Psoas muscle (tissue), 8 donors: ENCODE data around the gene NCKAP5L. TPM values are rescaled to one million over a fixed set of nuclear protein-coding genes. Genes with fewer than 3 reads are reported as not detected.
A peak's percentile ranks its signal among the peaks of the same experiment; 100 is the strongest.

Source experiments
- ATAC-seq, 4 donors: fragments of 200-7000 bp; cut with Tn5 transposase; one replicate each; pipeline ENCODE4 v1.9.1; 2020; ENCODE audit warnings: moderate library complexity in 3 of 4, mild to moderate bottlenecking in 2 of 4
- DNase-seq, 2 donors: peaks; one replicate each; pipeline ENCODE4 v3.0.0-alpha.2; 2020
- H3K27ac ChIP-seq: fragments of 200-600 bp; one replicate; pipeline ENCODE4 v1.8.0; 2022
- H3K27me3 ChIP-seq, 3 donors: fragments of 200-600 bp in 1 of 3; one replicate each; pipeline versions ENCODE4 v1.6.1 to v1.8.0; 2013 to 2022; ENCODE audit warnings: low read length in 2 of 3, mild to moderate bottlenecking in 2 of 3, moderate library complexity in 1 of 3; ENCODE audit not compliant: insufficient read depth in 3 of 3
- H3K36me3 ChIP-seq, 2 donors: fragments of 200-600 bp in 1 of 2; one replicate each; pipeline versions ENCODE4 v1.6.1 to v1.8.0; 2013 to 2022; ENCODE audit warnings: low read depth in 1 of 2, mild to moderate bottlenecking in 1 of 2, moderate library complexity in 1 of 2; ENCODE audit not compliant: insufficient read depth in 1 of 2
- H3K4me1 ChIP-seq: fragments of 200-600 bp; one replicate; pipeline ENCODE4 v1.8.0; 2022
- H3K4me3 ChIP-seq: fragments of 200-600 bp; one replicate; pipeline ENCODE4 v1.8.0; 2022; ENCODE audit warnings: mild to moderate bottlenecking
- H3K9me3 ChIP-seq: fragments of 200-600 bp; one replicate; pipeline ENCODE4 v1.8.0; 2022
- WGBS, 3 donors: extraction: QIAGEN DNeasy Blood & Tissue Kit; methylation state at CpG; one replicate each; pipeline versions ENCODE4 v1.1.6 to v1.1.7; 2013; 5-methylcytosine and 5-hydroxymethylcytosine counted together
- intact Hi-C, 2 donors: fragments of 100-400 bp; cut with DNase I; formaldehyde crosslinking; loops; one replicate each; pipeline versions ENCODE4 v1.11.0 to v1.14.2; 2022
- long read RNA-seq, 2 donors: library from polyadenylated mRNA; unstranded; transcript quantifications; one replicate each; pipeline ENCODE4 v2.0.0, GENCODE V29; 2021
- polyA plus RNA-seq, 3 donors: library from polyadenylated mRNA; stranded (reverse); fragments of 200-250 nt; gene quantifications; one replicate each; pipeline ENCODE4 v1.2.3, GENCODE V29; 2013
- total RNA-seq, 4 donors: library from RNA; stranded (reverse); fragmentation: NEBNext Ultra II Directional in 2 of 4; extraction: Animal tissue kit (Norgen Biotek cat#: 25700) in 2 of 4; gene quantifications; one replicate each; pipeline versions ENCODE4 v1.2.1 to v1.2.4, GENCODE V29; 2021 to 2023
- TF ChIP-seq, protein P1 (sequence below): fragments of 200-600 bp; IDR thresholded peaks from one replicate; pipeline ENCODE4 v1.8.0; 2022; ENCODE audit warnings: antibody characterized with exemption
- donor health status: healthy with polysubstance abuse.
- donor health status: DM: no; HTN: no; CAD: no; lungs with moderate emphysema.
- donor health status: Bipolar disorder and iron deficiency.
- donor health status: healthy.
- donor health status: DM: yes; HTN: yes; CAD: no.
- donor health status: DM: no; HTN: no; CAD: no.
- donor health status: DM: no; HTN: no; CAD: no.
- donor health status: DM: yes; HTN: yes; CAD: no.

The NCKAP5L gene, protein sequence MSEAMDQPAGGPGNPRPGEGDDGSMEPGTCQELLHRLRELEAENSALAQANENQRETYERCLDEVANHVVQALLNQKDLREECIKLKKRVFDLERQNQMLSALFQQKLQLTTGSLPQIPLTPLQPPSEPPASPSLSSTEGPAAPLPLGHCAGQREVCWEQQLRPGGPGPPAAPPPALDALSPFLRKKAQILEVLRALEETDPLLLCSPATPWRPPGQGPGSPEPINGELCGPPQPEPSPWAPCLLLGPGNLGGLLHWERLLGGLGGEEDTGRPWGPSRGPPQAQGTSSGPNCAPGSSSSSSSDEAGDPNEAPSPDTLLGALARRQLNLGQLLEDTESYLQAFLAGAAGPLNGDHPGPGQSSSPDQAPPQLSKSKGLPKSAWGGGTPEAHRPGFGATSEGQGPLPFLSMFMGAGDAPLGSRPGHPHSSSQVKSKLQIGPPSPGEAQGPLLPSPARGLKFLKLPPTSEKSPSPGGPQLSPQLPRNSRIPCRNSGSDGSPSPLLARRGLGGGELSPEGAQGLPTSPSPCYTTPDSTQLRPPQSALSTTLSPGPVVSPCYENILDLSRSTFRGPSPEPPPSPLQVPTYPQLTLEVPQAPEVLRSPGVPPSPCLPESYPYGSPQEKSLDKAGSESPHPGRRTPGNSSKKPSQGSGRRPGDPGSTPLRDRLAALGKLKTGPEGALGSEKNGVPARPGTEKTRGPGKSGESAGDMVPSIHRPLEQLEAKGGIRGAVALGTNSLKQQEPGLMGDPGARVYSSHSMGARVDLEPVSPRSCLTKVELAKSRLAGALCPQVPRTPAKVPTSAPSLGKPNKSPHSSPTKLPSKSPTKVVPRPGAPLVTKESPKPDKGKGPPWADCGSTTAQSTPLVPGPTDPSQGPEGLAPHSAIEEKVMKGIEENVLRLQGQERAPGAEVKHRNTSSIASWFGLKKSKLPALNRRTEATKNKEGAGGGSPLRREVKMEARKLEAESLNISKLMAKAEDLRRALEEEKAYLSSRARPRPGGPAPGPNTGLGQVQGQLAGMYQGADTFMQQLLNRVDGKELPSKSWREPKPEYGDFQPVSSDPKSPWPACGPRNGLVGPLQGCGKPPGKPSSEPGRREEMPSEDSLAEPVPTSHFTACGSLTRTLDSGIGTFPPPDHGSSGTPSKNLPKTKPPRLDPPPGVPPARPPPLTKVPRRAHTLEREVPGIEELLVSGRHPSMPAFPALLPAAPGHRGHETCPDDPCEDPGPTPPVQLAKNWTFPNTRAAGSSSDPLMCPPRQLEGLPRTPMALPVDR (N-terminal part only)
- total RNA-seq (10 to 100 TPM; 11.7 to 16.5 (median 12.8) TPM), polyA plus RNA-seq (1 to 10 TPM; 6.8 to 7.8 (median 7.1) TPM)
- long read RNA-seq, donor 1, partial matches to known transcripts: 4 of 6 reads
- long read RNA-seq, donor 1, other reads (novel, unspliced or antisense): 2 of 6 reads
- long read RNA-seq, donor 2, partial matches to known transcripts: 8 of 11 reads
- long read RNA-seq, donor 2, other reads (novel, unspliced or antisense): 3 of 11 reads

DNA sequence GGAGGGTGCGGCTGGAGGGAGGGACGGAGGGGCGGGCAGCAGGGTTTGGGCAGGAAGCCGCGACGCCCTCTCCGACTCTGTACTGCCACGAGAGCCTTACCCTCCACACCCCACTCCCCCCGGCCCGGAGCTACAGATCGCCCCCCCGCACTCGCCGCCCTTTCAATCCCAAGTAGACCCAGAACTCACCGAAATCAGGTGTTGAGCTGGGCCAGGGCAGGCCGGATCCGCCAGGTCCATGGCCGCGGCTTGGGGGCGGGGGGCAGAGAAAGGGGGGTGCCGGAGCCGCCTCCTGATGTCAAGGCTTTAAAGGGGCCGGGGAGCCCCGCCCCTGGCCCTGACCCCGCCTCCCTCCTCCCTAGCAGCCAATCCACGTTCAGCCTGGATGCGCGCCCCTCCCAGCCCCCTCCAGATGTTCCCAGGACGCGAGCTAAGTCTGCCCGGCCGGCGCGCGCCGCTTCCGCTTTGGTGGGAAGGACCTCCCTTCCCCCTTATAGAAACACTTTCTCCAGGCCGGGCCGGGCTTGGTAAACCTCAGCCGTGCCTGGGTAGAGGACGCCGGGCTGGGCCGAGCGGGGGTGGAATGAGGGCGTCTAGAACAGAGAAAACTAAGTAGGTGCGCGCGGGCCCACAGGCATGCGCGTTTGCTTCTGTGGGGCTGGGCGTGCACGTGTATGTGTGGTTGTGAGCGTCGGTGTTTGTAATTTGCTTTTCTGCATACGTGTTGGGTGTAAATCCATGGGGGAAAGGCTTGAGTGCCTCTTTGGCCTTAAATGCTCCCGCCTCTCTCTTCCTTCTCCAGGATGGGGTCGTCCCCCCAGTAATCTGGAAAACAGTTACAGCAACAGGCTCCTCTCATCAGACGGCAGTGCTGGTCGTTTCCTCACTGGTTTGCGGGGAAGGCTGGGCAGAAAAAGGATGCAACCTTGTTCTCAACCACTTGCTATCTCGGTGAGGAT lies at the start of gene NCKAP5L:
TSS of gene NCKAP5L (minus strand) at position 281 of the 959 bp plus-strand sequence. CDS start 24,369 bp downstream, outside the sequence.
- no peaks in the 10 kb centered on the region for H3K9me3 ChIP-seq
- WGBS, 3 donors: 1% methylated on average over 48 to 61 of the region's 61 CpGs
- H3K36me3 ChIP-seq: peaks cover 0 to 4% of the 10 kb centered on the region in 2 donors
- peak; percentile 97 to 98 for DNase-seq
- TF ChIP-seq, protein P1, sequence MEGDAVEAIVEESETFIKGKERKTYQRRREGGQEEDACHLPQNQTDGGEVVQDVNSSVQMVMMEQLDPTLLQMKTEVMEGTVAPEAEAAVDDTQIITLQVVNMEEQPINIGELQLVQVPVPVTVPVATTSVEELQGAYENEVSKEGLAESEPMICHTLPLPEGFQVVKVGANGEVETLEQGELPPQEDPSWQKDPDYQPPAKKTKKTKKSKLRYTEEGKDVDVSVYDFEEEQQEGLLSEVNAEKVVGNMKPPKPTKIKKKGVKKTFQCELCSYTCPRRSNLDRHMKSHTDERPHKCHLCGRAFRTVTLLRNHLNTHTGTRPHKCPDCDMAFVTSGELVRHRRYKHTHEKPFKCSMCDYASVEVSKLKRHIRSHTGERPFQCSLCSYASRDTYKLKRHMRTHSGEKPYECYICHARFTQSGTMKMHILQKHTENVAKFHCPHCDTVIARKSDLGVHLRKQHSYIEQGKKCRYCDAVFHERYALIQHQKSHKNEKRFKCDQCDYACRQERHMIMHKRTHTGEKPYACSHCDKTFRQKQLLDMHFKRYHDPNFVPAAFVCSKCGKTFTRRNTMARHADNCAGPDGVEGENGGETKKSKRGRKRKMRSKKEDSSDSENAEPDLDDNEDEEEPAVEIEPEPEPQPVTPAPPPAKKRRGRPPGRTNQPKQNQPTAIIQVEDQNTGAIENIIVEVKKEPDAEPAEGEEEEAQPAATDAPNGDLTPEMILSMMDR: no peak
- peak; percentile 95 to 97 (median 96) for ATAC-seq
- peak within 1 kb of the TSS; percentile 91 for H3K27ac ChIP-seq
- H3K4me1 ChIP-seq: peaks cover 38% of the 10 kb centered on the region
- intact Hi-C loops: no loop called here
- peak within 1 kb of the TSS; percentile 91 for H3K4me3 ChIP-seq
- no peaks in the 10 kb centered on the region for H3K27me3 ChIP-seq

DNA sequence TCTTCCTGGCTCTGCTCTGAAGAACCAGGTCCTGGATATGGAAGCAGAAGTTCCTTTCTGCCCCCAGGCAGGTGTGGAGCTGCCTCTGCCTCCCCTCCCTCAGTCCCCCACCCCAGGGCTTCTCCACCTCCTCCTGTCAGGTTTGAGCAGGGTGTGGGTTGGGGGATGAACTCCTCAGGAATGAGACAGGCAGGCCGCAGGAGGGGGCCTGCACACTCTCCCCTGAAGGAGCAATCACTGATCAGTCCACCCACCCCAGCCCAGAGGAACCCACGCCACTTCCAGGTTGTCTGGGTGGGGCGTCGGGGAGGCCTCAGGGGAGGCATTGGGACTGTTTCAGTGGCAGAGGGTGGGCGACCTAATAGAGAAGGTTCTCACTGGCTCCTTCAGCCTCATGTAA lies 48.9 kb upstream of the NCKAP5L start:
- no peaks in the 10 kb centered on the region for H3K4me1 ChIP-seq
- no peak overlapping the region for H3K27ac ChIP-seq
- no peak overlapping the region for H3K4me3 ChIP-seq
- 74 to 83% (median 78%) methylated on average over 4 to 5 of the region's 5 CpGs for WGBS, 3 donors
- H3K27me3 ChIP-seq: no peaks in the 10 kb centered on the region
- no peaks in the 10 kb centered on the region for H3K36me3 ChIP-seq
- no peak for DNase-seq
- H3K9me3 ChIP-seq: no peaks in the 10 kb centered on the region
- intact Hi-C loops: no loop called here
- no peak for ATAC-seq
- TF ChIP-seq, protein P1: no peak

DNA sequence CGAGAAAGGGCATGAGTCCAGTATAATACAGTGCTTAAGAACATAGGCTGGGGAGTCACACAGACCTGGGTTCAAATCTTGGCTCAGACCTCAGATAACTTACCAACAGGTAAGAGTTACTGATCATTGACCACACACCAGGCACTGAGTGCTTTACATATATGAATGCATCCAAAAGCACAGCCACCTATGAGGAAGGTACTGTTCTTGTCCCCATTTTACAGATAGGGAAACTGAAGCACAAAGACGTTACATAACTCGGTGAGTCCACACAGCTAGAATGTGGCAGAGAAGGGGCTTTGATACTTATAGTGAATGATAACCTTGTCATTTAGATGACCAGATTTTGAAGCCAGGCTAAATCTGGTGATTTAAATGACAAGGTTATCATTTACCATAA lies 47.9 kb upstream of the NCKAP5L start:
- Histone ChIP-seq H3K27me3 (no peaks in the 10 kb centered on the region), H3K4me1 (no peaks in the 10 kb centered on the region), H3K9me3 (no peaks in the 10 kb centered on the region), H3K36me3 (no peaks in the 10 kb centered on the region), H3K27ac (no peak overlapping the region), H3K4me3 (no peak overlapping the region)
- TF ChIP-seq, protein P1: no peak
- DNase-seq: no peak
- 95 to 97% (median 95%) methylated on average over 3 of the region's 3 CpGs for WGBS, 3 donors
- intact Hi-C loops: no loop called here
- no peak for ATAC-seq
